Measurements from ENCODE around the gene NADSYN1. TPM values are rescaled to one million over a fixed set of nuclear protein-coding genes. Genes with fewer than 3 reads are reported as not detected.

NADSYN1 gene
- total RNA-seq, 1 donor from 2014 or later: 91.3 TPM

GRCh38 chr11:71458146-71459070, 5.4 kb downstream of the NADSYN1 start:
- TF ChIP-seq CTCF (IDR thresholded peaks at IDR 0.05): no peak
- ATAC-seq: no peak
- Histone ChIP-seq H3K27me3 (no peaks in the 10 kb centered on the region), H3K9me3 (no peaks in the 10 kb centered on the region), H3K4me3 (no peak overlapping the region), H3K27ac (no peak overlapping the region), H3K36me3 (peaks cover 81% of the 10 kb centered on the region), H3K4me1 (peaks cover 7% of the 10 kb centered on the region)
- intact Hi-C loops (cut with DNase I): no loop called here
- no peak for DNase-seq

GRCh38 chr11:71459076-71459766, 6.2 kb downstream of the NADSYN1 start:
- Histone ChIP-seq H3K4me3 (no peak overlapping the region), H3K27ac (no peak overlapping the region), H3K36me3 (peaks cover 89% of the 10 kb centered on the region), H3K9me3 (no peaks in the 10 kb centered on the region), H3K4me1 (peaks cover 2% of the 10 kb centered on the region), H3K27me3 (no peaks in the 10 kb centered on the region)
- no peak for TF ChIP-seq CTCF (IDR thresholded peaks at IDR 0.05)
- no peak for DNase-seq
- intact Hi-C loops (cut with DNase I): no loop called here
- no peak for ATAC-seq

DNA sequence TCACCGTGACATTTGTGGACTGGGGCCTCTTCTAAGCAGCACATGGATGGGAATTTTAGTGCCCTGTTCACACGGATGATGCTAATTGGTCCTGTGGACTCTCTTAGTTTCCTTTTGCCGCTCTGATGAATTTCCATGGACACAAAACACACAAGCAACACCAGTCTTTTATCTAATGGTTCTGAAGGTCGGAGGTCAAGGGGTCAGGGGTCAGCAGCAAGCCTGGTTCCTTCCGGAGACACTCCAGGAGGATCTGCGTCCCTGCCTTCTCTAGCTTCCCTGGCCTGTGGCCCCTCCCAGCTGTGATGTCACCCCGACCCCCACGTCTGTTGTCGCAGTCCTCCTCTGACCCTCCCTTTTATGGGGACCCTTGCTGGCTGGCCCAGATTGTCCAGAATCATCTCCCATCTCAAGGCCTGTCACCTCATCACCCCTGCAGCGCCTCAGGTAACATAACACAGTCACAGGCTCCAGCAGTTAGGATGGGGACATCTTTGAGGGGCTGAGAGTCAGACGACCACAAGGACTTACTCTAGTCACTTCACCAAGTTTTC, 6.8 kb downstream of the NADSYN1 start:
- Histone ChIP-seq H3K27me3 (no peaks in the 10 kb centered on the region), H3K36me3 (peaks cover 90% of the 10 kb centered on the region), H3K9me3 (no peaks in the 10 kb centered on the region), H3K4me1 (no peaks in the 10 kb centered on the region), H3K4me3 (no peak overlapping the region), H3K27ac (no peak overlapping the region)
- DNase-seq (no peak), ATAC-seq (no peak)
- intact Hi-C loops (cut with DNase I): no loop called here
- TF ChIP-seq CTCF (IDR thresholded peaks at IDR 0.05): no peak

GRCh38 chr11:71461696-71462095, 8.7 kb downstream of the NADSYN1 start:
- intact Hi-C loops (cut with DNase I): no loop called here
- TF ChIP-seq CTCF (IDR thresholded peaks at IDR 0.05): no peak
- DNase-seq (no peak), ATAC-seq (no peak)
- Histone ChIP-seq H3K4me1 (no peaks in the 10 kb centered on the region), H3K36me3 (peaks cover 82% of the 10 kb centered on the region), H3K27me3 (no peaks in the 10 kb centered on the region), H3K27ac (no peak overlapping the region), H3K4me3 (no peak overlapping the region), H3K9me3 (no peaks in the 10 kb centered on the region)

- no peak for TF ChIP-seq CTCF (IDR thresholded peaks at IDR 0.05)
- intact Hi-C loops (cut with DNase I): no loop called here
- DNase-seq: no peak
- Histone ChIP-seq H3K4me3 (no peak overlapping the region), H3K36me3 (peaks cover 82% of the 10 kb centered on the region), H3K9me3 (no peaks in the 10 kb centered on the region), H3K27ac (no peak overlapping the region), H3K4me1 (no peaks in the 10 kb centered on the region), H3K27me3 (no peaks in the 10 kb centered on the region)
- ATAC-seq: no peak
These were observed 9.7 kb downstream of the NADSYN1 start for GRCh38 chr11:71462726-71463125.

All from upper lobe of right lung (tissue), 1 donor.